ENCODE data around the gene TMEM143.

GRCh38 chr19:48373567-48373966, 9.8 kb upstream of the TMEM143 start:
- TF ChIP-seq CTCF (IDR thresholded peaks at IDR 0.05) (no peak), POLR2AphosphoS5 (IDR thresholded peaks at IDR 0.05; ENCODE audit: insufficient read depth in 1 of 2, low read depth in 1 of 2) (no peak), POLR2A (IDR thresholded peaks at IDR 0.05) (no peak)
